Right renal pelvis (tissue), 4 donors: Measurements from ENCODE around the gene SLC35F3. TPM values are rescaled to one million over a fixed set of nuclear protein-coding genes. Genes with fewer than 3 reads are reported as not detected.

Experiments used
- DNase-seq, 4 donors: peaks; one replicate each; pipeline ENCODE4 v3.0.0-alpha.2; 2013; ENCODE audit warnings: low read depth in 4 of 4, low spot score in 3 of 4, missing footprints in 1 of 4
- polyA plus RNA-seq, 4 donors: library from polyadenylated mRNA; unstranded; fragments of 120-200 nt; gene quantifications; one replicate each; pipeline ENCODE4 v1.2.1, GENCODE V29; 2013; ENCODE audit not compliant: insufficient read length in 4 of 4

The SLC35F3 gene
- polyA plus RNA-seq, 4 donors = 0.55 to 0.93 (median 0.73) TPM

DNA sequence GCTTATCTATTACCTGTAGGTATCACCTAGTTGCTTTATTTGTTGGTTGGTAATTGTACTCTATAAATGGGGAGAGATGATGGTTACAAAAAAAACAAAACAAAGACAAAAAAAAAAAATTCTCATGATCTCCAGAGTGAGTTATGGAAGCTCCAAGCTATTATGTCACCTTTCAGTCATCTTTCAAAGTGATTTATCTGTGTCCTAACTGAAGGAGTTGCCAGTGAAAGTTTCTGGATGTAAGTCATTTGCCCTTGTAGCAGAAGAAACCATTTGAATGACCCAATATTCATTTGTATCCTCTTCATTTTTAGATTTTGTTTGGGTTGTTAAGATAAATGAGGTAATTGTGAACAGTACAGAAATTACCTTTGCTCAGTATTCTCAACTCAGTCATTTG, 3.6 kb downstream of the SLC35F3 start:
- no peak for DNase-seq

GRCh38 chr1:233909195-233909594, 4.7 kb downstream of the SLC35F3 start:
- DNase-seq = no peak

DNA sequence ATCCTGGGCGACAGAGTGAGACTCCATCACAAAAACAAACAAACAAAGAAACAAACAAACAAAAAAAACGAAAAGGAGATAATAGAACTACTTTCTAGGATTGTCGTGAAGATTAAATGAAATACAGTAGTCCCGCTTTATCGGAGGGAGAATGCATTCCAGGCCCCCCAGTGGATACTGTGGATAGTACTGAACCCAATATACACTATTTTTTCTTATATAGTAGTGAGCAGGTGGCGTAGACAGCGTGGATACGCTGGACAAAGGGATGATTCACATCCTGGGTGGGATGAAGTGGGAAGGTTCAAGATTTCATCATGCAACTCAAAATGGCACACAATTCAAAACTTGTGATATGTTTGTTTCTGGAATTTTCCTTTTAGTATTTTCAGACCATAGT, 8.0 kb downstream of the SLC35F3 start:
- DNase-seq = no peak

DNA sequence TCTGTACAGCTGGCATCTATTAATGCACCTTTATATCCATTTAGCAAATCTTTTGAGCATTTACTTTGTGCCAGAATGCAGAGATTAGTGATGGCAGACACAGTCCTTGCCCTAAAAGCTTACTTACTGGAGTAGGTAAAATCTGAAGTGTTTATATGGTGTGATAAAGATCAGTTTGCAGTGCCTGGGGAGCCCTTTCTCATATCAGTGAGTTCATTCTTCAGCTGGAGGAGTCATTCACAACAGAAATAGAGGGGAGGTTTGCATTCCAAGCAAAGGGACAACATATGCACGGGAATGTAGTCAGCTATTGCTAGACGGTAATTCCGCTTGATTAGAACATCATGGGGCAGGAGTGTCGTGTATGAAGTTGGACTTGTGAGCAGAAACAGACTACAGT, 8.4 kb downstream of the SLC35F3 start:
- DNase-seq = no peak

- DNase-seq = no peak
Measured at GRCh38 chr1:233916706-233917105, 12.2 kb downstream of the SLC35F3 start.

DNA sequence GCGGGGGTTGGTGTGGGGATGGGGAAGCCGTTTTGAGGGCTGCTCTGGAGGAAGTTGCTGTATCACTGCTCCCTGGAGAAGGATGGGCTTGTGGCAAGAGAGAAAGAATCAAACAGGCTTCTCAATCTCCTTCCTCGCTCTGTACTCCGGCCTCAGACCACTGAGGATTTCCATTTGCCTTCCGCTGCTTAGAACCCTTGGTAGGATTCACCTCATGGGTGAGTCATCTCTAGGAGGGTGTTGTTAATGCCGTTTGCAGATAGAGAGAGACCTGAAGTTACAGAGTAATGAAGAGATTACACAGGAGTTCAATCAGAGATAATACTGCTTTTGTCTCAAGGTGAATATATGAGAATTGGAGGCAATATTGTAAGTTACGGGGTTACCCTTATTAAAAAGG, 15.3 kb downstream of the SLC35F3 start:
- DNase-seq = no peak

DNA sequence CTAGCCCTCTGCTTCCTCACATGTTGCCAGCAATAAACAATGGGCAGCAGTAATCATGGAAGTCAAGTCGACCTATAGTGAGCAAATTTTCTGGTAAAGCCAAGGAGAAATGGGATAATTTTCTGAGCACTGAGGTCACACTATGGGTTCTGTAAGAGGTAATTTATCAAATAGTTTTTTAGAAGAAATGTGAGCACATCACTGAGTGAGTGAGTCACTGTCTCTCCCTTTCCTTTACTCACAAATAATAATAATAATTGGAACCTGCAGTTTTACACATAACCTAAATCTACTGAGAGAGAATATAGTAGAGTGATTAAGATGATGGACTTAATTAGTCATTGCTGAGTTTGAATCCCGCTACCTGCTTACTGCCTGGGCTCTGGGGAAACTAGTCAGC, 23.6 kb downstream of the SLC35F3 start:
- DNase-seq = no peak

DNA sequence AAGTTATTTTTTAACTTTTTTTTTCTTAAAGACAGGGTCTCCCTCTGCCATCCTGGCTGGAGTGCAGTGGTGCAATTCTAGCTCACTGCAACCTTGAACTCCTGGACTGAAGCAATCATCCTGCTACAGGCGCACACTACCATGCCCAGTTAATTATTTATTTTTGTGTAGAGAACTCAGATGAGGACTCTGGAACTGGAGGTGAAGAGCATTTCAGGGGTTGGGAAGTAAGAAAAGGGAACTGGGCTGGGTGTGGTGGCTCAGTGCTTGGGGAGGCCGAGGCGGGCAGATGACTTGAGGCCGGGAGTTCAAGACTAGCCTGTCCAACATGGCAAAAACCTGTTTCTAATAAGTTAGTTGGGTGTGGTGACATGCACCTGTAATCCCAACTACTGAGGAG, 28.9 kb downstream of the SLC35F3 start:
- DNase-seq = no peak

- no peak for DNase-seq
Measured at GRCh38 chr1:233935297-233935868, 30.9 kb downstream of the SLC35F3 start.

- no peak for DNase-seq
Measured at GRCh38 chr1:233936422-233936821, 31.9 kb downstream of the SLC35F3 start.

DNA sequence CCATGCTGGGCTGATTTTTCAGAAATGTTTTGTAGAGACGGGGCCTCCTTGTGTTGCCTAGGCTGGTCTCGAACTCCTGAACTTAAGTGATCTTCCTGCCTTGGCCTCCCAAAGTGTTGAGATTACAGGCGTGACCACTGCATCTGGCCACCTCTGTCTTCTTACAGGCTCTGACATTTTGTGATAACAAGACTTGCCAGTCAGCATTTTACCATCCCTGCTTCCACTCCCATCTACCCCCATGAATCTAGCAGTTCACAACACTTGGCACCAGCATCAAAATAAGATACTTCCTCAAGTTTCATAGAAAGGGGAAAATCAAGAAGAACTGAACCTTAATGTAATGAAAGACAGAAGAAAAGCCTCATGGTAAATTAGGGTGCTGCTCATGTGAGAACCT, 32.4 kb downstream of the SLC35F3 start:
- DNase-seq = no peak

DNA sequence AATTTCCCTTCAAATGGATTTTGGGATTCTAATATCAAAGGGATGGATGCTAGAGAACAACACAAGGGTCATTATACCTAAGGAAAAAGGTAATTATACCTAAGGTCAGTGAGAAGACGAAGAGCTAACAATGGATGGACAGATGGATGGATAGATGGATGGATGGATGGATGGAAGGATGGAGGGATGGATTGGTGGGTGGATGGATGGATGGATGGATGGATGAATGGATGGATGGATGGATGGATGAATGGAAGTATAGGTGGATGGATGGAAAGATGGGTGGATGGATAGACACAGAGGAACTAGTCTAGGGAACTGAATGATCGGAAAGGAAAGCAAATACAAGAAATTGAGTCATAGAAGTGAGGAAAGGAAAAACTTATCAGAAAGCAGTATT, 34.0 kb downstream of the SLC35F3 start:
- no peak for DNase-seq

- DNase-seq = no peak
Measured at GRCh38 chr1:233939451-233939850, 35.0 kb downstream of the SLC35F3 start.

- DNase-seq = no peak
Measured at GRCh38 chr1:233940908-233941307, 36.4 kb downstream of the SLC35F3 start.

DNA sequence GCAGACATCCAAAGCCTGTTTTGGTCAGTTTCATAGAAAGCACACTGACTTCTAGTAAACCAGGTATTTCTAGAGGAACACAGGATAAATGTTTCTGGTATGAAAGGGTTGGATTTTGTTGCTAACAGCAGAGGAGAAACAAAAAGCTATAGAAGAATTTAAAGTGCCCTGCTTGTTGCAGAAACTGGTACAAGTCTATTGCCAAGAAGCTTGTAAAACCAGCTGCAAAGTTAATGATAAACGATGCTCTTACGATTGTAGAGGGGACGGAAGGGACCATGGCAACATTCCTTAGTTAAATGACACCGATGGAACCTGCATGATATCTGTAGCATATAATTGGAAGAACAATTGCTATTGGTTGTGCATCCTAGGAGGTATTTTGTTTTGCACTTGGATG, 40.1 kb downstream of the SLC35F3 start:
- no peak for DNase-seq

DNA sequence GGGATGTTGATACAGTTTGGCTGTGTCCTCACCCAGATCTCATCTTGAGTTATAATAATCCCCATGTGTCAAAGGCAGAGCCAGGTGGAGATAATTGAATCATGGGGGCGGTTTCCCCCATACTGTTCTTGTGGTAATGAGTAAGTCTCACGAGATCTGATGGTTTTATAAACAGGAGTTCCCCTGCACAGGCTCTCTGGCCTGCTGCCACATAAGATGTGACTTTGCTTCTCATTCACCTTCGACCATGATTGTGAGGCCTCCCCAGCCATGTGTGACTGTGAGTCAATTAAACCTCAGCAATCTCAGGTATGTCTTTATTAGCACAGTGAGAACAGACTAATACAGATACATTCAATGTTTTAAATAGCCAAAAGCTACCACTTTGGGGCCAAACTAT, 41.1 kb downstream of the SLC35F3 start:
- no peak for DNase-seq

- no peak for DNase-seq
Measured at GRCh38 chr1:233945979-233946378, 41.5 kb downstream of the SLC35F3 start.

DNA sequence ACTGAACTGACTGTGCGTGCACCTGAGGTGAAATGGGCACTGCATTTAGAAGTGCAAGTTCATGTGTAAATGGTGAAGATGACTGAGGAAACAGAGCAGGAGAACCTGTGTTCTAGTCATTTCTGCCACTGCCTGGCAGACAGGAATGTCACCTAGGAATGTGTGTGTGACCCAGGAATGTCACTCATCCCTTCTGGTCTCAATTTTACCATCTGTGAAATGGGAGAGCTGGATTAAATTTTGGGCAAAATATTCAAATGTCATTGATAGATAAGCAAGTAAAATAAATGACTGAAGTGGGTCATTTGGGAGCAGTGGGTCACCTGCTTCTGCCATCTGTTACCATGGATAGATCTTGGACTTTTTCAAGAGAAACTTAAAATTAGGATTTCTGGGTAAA, 42.2 kb downstream of the SLC35F3 start:
- no peak for DNase-seq

DNA sequence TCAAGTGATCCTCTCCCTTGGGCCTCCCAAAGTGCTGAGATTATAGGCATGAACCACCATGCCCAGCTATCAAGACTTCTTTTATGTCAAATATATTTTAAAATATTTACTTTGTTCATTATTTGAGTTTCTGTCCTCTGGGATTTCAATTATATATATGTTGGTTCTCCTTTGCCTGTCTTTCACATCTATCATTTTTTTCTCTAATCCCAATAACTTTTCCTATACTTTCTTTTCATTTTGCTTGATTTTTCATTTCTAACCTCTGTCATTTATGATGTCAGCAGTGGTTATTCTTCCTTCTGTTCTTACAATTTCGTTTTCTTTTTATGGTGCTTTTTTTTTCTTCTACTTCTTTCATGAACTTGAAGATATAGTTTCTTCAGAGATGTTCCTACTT, 47.3 kb downstream of the SLC35F3 start:
- no peak for DNase-seq

DNA sequence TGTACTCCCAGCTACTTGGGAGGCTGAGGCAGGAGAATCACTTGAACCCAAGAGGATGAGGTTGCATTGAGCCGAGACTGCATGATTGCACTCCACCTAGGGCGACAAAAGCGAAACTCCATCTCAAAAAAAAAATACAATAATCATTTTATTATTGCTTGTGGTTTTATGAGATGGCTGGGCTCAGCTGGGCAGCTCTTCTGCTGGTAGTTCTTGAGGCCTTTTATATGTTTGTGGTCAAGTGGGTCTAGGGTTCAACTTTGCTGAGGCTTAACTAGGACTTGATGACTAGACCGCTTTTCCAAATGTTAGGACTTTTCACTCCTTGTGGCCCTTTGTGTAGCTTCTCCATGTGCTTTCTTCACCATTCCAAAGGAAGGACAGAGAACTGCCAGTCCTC, 53.2 kb downstream of the SLC35F3 start:
- DNase-seq = no peak

- no peak for DNase-seq
Measured at GRCh38 chr1:233959102-233959501, 54.6 kb downstream of the SLC35F3 start.

- DNase-seq = no peak
Measured at GRCh38 chr1:233959971-233960370, 55.5 kb downstream of the SLC35F3 start.

DNA sequence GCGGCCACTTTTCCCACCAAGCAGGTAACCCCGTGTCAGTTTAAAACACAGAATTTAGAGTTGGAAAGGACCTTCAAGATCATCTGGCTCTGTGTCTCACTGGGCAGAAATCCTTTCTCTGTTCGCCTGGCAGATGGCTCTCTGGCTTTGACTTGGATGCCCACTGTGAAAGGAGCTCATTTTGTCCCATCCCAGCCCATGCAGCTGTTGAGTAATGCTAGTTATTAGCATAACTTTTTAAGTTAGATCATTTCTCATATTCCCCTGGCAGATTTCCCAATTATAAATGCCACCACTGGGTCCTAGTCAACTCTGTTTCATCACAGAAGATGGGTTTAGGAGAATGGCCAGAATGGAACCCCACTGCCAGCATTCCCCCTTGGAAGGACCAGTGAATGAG, 55.9 kb downstream of the SLC35F3 start:
- no peak for DNase-seq
